ENCODE data around the gene TAC3.
"Not testable (repeated sequence)": the region's sequence is repeated elsewhere in the genome, so short reads cannot be mapped to it uniquely, and the experiment has no call there.

Gene TAC3

GRCh38 chr12:57039016-57039798, 22.9 kb upstream of the TAC3 start:
- no peaks in the 10 kb centered on the region for H3K27me3 ChIP-seq (ENCODE audit: control insufficient read depth, insufficient read depth, low read length, poor library complexity, severe bottlenecking)
- 87 to 93% methylated on average over 9 of the region's 9 CpGs for WGBS, 2 experiments
- no peak overlapping the region for H3K4me3 ChIP-seq (ENCODE audit: insufficient read depth, low read depth, low read length)
- H3K27ac ChIP-seq (ENCODE audit: insufficient read depth, low read depth, low read length, poor library complexity, severe bottlenecking) = no peak overlapping the region
- no peaks in the 10 kb centered on the region for H3K9me3 ChIP-seq (ENCODE audit: control insufficient read depth, low read length)
- no peaks in the 10 kb centered on the region for H3K36me3 ChIP-seq (ENCODE audit: control insufficient read depth, insufficient read depth, low read length)
- no peaks in the 10 kb centered on the region for H3K4me1 ChIP-seq (ENCODE audit: control insufficient read depth, insufficient read depth, low read length)

GRCh38 chr12:57037264-57037663, 20.9 kb upstream of the TAC3 start:
- Histone ChIP-seq H3K4me1 (ENCODE audit: control insufficient read depth, insufficient read depth, low read length) (no peaks in the 10 kb centered on the region), H3K9me3 (ENCODE audit: control insufficient read depth, low read length) (no peaks in the 10 kb centered on the region), H3K27me3 (ENCODE audit: control insufficient read depth, insufficient read depth, low read length, poor library complexity, severe bottlenecking) (no peaks in the 10 kb centered on the region), H3K4me3 (ENCODE audit: insufficient read depth, low read depth, low read length) (no peak overlapping the region), H3K27ac (ENCODE audit: insufficient read depth, low read depth, low read length, poor library complexity, severe bottlenecking) (no peak overlapping the region), H3K36me3 (ENCODE audit: control insufficient read depth, insufficient read depth, low read length) (no peaks in the 10 kb centered on the region)
- 79% methylated on average over 3 of the region's 3 CpGs for WGBS, 2 experiments

GRCh38 chr12:57033431-57033830, 17.1 kb upstream of the TAC3 start:
- Histone ChIP-seq H3K27me3 (ENCODE audit: control insufficient read depth, insufficient read depth, low read length, poor library complexity, severe bottlenecking) (no peaks in the 10 kb centered on the region), H3K27ac (ENCODE audit: insufficient read depth, low read depth, low read length, poor library complexity, severe bottlenecking) (no peak overlapping the region), H3K9me3 (ENCODE audit: control insufficient read depth, low read length) (no peaks in the 10 kb centered on the region), H3K4me1 (ENCODE audit: control insufficient read depth, insufficient read depth, low read length) (no peaks in the 10 kb centered on the region), H3K36me3 (ENCODE audit: control insufficient read depth, insufficient read depth, low read length) (no peaks in the 10 kb centered on the region), H3K4me3 (ENCODE audit: insufficient read depth, low read depth, low read length) (no peak overlapping the region)
- WGBS, 2 experiments = 88 to 92% methylated on average over 3 of the region's 3 CpGs

GRCh38 chr12:57031789-57032188, 15.5 kb upstream of the TAC3 start:
- no peaks in the 10 kb centered on the region for H3K9me3 ChIP-seq (ENCODE audit: control insufficient read depth, low read length)
- H3K27ac ChIP-seq (ENCODE audit: insufficient read depth, low read depth, low read length, poor library complexity, severe bottlenecking) = no peak overlapping the region
- no peaks in the 10 kb centered on the region for H3K27me3 ChIP-seq (ENCODE audit: control insufficient read depth, insufficient read depth, low read length, poor library complexity, severe bottlenecking)
- no peak overlapping the region for H3K4me3 ChIP-seq (ENCODE audit: insufficient read depth, low read depth, low read length)
- 83 to 85% methylated on average over 7 of the region's 7 CpGs for WGBS, 2 experiments
- H3K4me1 ChIP-seq (ENCODE audit: control insufficient read depth, insufficient read depth, low read length) = no peaks in the 10 kb centered on the region
- H3K36me3 ChIP-seq (ENCODE audit: control insufficient read depth, insufficient read depth, low read length) = no peaks in the 10 kb centered on the region

GRCh38 chr12:57031138-57031725, 14.9 kb upstream of the TAC3 start:
- no peaks in the 10 kb centered on the region for H3K27me3 ChIP-seq (ENCODE audit: control insufficient read depth, insufficient read depth, low read length, poor library complexity, severe bottlenecking)
- H3K4me1 ChIP-seq (ENCODE audit: control insufficient read depth, insufficient read depth, low read length) = no peaks in the 10 kb centered on the region
- no peaks in the 10 kb centered on the region for H3K9me3 ChIP-seq (ENCODE audit: control insufficient read depth, low read length)
- no peak overlapping the region for H3K4me3 ChIP-seq (ENCODE audit: insufficient read depth, low read depth, low read length)
- no peak overlapping the region for H3K27ac ChIP-seq (ENCODE audit: insufficient read depth, low read depth, low read length, poor library complexity, severe bottlenecking)
- WGBS, 2 experiments = 54 to 59% methylated on average over 2 of the region's 2 CpGs
- no peaks in the 10 kb centered on the region for H3K36me3 ChIP-seq (ENCODE audit: control insufficient read depth, insufficient read depth, low read length)

- no peak overlapping the region for H3K27ac ChIP-seq (ENCODE audit: insufficient read depth, low read depth, low read length, poor library complexity, severe bottlenecking)
- WGBS, 2 experiments = 92 to 94% methylated on average over 7 of the region's 7 CpGs
- no peaks in the 10 kb centered on the region for H3K4me1 ChIP-seq (ENCODE audit: control insufficient read depth, insufficient read depth, low read length)
- no peak overlapping the region for H3K4me3 ChIP-seq (ENCODE audit: insufficient read depth, low read depth, low read length)
- H3K9me3 ChIP-seq (ENCODE audit: control insufficient read depth, low read length) = no peaks in the 10 kb centered on the region
- no peaks in the 10 kb centered on the region for H3K27me3 ChIP-seq (ENCODE audit: control insufficient read depth, insufficient read depth, low read length, poor library complexity, severe bottlenecking)
- H3K36me3 ChIP-seq (ENCODE audit: control insufficient read depth, insufficient read depth, low read length) = no peaks in the 10 kb centered on the region
Measured at GRCh38 chr12:57029457-57029856, 13.1 kb upstream of the TAC3 start.

- WGBS, 2 experiments = 88 to 89% methylated on average over 5 of the region's 5 CpGs
- no peak overlapping the region for H3K4me3 ChIP-seq (ENCODE audit: insufficient read depth, low read depth, low read length)
- no peak overlapping the region for H3K27ac ChIP-seq (ENCODE audit: insufficient read depth, low read depth, low read length, poor library complexity, severe bottlenecking)
- no peaks in the 10 kb centered on the region for H3K27me3 ChIP-seq (ENCODE audit: control insufficient read depth, insufficient read depth, low read length, poor library complexity, severe bottlenecking)
- H3K9me3 ChIP-seq (ENCODE audit: control insufficient read depth, low read length) = no peaks in the 10 kb centered on the region
- H3K4me1 ChIP-seq (ENCODE audit: control insufficient read depth, insufficient read depth, low read length) = no peaks in the 10 kb centered on the region
- no peaks in the 10 kb centered on the region for H3K36me3 ChIP-seq (ENCODE audit: control insufficient read depth, insufficient read depth, low read length)
Measured at GRCh38 chr12:57027805-57028153, 11.4 kb upstream of the TAC3 start.

GRCh38 chr12:57027011-57027804, 10.9 kb upstream of the TAC3 start:
- Histone ChIP-seq H3K4me3 (ENCODE audit: insufficient read depth, low read depth, low read length) (no peak overlapping the region), H3K9me3 (ENCODE audit: control insufficient read depth, low read length) (no peaks in the 10 kb centered on the region), H3K27ac (ENCODE audit: insufficient read depth, low read depth, low read length, poor library complexity, severe bottlenecking) (no peak overlapping the region), H3K36me3 (ENCODE audit: control insufficient read depth, insufficient read depth, low read length) (no peaks in the 10 kb centered on the region), H3K27me3 (ENCODE audit: control insufficient read depth, insufficient read depth, low read length, poor library complexity, severe bottlenecking) (no peaks in the 10 kb centered on the region), H3K4me1 (ENCODE audit: control insufficient read depth, insufficient read depth, low read length) (no peaks in the 10 kb centered on the region)
- 78 to 83% methylated on average over 13 of the region's 13 CpGs for WGBS, 2 experiments

- no peaks in the 10 kb centered on the region for H3K36me3 ChIP-seq (ENCODE audit: control insufficient read depth, insufficient read depth, low read length)
- H3K4me3 ChIP-seq (ENCODE audit: insufficient read depth, low read depth, low read length) = no peak overlapping the region
- H3K27ac ChIP-seq (ENCODE audit: insufficient read depth, low read depth, low read length, poor library complexity, severe bottlenecking) = no peak overlapping the region
- no peaks in the 10 kb centered on the region for H3K4me1 ChIP-seq (ENCODE audit: control insufficient read depth, insufficient read depth, low read length)
- 91 to 92% methylated on average over 2 of the region's 2 CpGs for WGBS, 2 experiments
- H3K9me3 ChIP-seq (ENCODE audit: control insufficient read depth, low read length) = no peaks in the 10 kb centered on the region
- H3K27me3 ChIP-seq (ENCODE audit: control insufficient read depth, insufficient read depth, low read length, poor library complexity, severe bottlenecking) = no peaks in the 10 kb centered on the region
Measured at GRCh38 chr12:57025196-57025595, 8.9 kb upstream of the TAC3 start.

GRCh38 chr12:57022324-57022723, 6.0 kb upstream of the TAC3 start:
- 89 to 95% methylated on average over 5 of the region's 5 CpGs for WGBS, 2 experiments
- not testable (repeated sequence) for H3K27me3 ChIP-seq (ENCODE audit: control insufficient read depth, insufficient read depth, low read length, poor library complexity, severe bottlenecking); H3K36me3 ChIP-seq (ENCODE audit: control insufficient read depth, insufficient read depth, low read length); H3K27ac ChIP-seq (ENCODE audit: insufficient read depth, low read depth, low read length, poor library complexity, severe bottlenecking); H3K4me3 ChIP-seq (ENCODE audit: insufficient read depth, low read depth, low read length); H3K9me3 ChIP-seq (ENCODE audit: control insufficient read depth, low read length); H3K4me1 ChIP-seq (ENCODE audit: control insufficient read depth, insufficient read depth, low read length)

All from ectodermal cell (in vitro differentiated cells).